SW480 (cell line): Measurements from ENCODE around the gene EIF1.

ENCODE experiments used
- DNase-seq: peaks from one replicate; pipeline ENCODE4 v3.0.0-alpha.2; 2016; ENCODE audit warnings: low spot score

The EIF1 gene

GRCh38 chr17:41736983-41737679 lies 48.4 kb downstream of the EIF1 start:
- no peak for DNase-seq

- no peak for DNase-seq
Measured at GRCh38 chr17:41737680-41738023, 49.0 kb downstream of the EIF1 start.

GRCh38 chr17:41738077-41738800 lies 49.6 kb downstream of the EIF1 start:
- peak; percentile 84 for DNase-seq

- DNase-seq: no peak
Measured at GRCh38 chr17:41738801-41739112, 50.1 kb downstream of the EIF1 start.

- peak; percentile 94 for DNase-seq
Measured at GRCh38 chr17:41739661-41740352, 51.1 kb downstream of the EIF1 start.

- DNase-seq: no peak
Measured at GRCh38 chr17:41740506-41740905, 51.8 kb downstream of the EIF1 start.

GRCh38 chr17:41741709-41742108 lies 53.0 kb downstream of the EIF1 start:
- DNase-seq: no peak
